ENCODE data around the gene TRIM67. TPM values are rescaled to one million over a fixed set of nuclear protein-coding genes. Genes with fewer than 3 reads are reported as not detected.

The TRIM67 gene
- total and polyA plus RNA-seq, 7 donors = under 0.01 to 0.36 (median 0.04) TPM; not detected in 1

- intact Hi-C loops (cut with DNase I) = no loop called here
- Histone ChIP-seq H3K36me3 (peaks cover 10 to 97% (median 44%) of the 10 kb centered on the region in 4 donors), H3K4me1 (no peaks in the 10 kb centered on the region), H3K4me3 (no peak overlapping the region), H3K9me3 (no peaks in the 10 kb centered on the region), H3K27me3 (no peaks in the 10 kb centered on the region), H3K27ac (no peak overlapping the region)
- 56 to 92% methylated on average over 1 of the region's 1 CpG for WGBS, 2 donors
- no peak for DNase-seq
- TF ChIP-seq POLR2AphosphoS5 (IDR thresholded peaks at IDR 0.05) = no peak
- TF ChIP-seq EP300 (IDR thresholded peaks at IDR 0.05) = no peak
- TF ChIP-seq, protein P1, sequence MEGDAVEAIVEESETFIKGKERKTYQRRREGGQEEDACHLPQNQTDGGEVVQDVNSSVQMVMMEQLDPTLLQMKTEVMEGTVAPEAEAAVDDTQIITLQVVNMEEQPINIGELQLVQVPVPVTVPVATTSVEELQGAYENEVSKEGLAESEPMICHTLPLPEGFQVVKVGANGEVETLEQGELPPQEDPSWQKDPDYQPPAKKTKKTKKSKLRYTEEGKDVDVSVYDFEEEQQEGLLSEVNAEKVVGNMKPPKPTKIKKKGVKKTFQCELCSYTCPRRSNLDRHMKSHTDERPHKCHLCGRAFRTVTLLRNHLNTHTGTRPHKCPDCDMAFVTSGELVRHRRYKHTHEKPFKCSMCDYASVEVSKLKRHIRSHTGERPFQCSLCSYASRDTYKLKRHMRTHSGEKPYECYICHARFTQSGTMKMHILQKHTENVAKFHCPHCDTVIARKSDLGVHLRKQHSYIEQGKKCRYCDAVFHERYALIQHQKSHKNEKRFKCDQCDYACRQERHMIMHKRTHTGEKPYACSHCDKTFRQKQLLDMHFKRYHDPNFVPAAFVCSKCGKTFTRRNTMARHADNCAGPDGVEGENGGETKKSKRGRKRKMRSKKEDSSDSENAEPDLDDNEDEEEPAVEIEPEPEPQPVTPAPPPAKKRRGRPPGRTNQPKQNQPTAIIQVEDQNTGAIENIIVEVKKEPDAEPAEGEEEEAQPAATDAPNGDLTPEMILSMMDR (IDR thresholded peaks at IDR 0.05) = no peak
- TF ChIP-seq POLR2A (IDR thresholded peaks at IDR 0.05) = no peak
These were observed 105.0 kb downstream of the TRIM67 start for GRCh38 chr1:231266811-231267322.

Other genes starting within 250 kb of the TRIM67 start
- 10 to 100 TPM in 3 of 4 donors, 1 to 10 TPM in 1; 7.3 to 19.7 (median 16.3) TPM for gene TTC13, start 183.2 kb upstream of the TRIM67 start, total RNA-seq
- 10 to 100 TPM in 1 of 3 donors, 1 to 10 TPM in 2; 3.0 to 13.6 (median 3.5) TPM for gene TTC13, start 183.2 kb upstream of the TRIM67 start, polyA plus RNA-seq
- 10 to 100 TPM; 19.7 to 32.1 (median 22.8) TPM for gene ARV1, start 183.0 kb upstream of the TRIM67 start, total RNA-seq
- 10 to 100 TPM; 15.5 to 30.7 (median 20.4) TPM for gene ARV1, start 183.0 kb upstream of the TRIM67 start, polyA plus RNA-seq
- 1 to 10 TPM; 2.5 to 9.9 (median 8.1) TPM for gene FAM89A, start 121.8 kb upstream of the TRIM67 start, total RNA-seq
- 1 to 10 TPM; 2.3 to 5.8 (median 3.6) TPM for gene FAM89A, start 121.8 kb upstream of the TRIM67 start, polyA plus RNA-seq
- gene GNPAT, start 79.2 kb downstream of the TRIM67 start, total RNA-seq = 10 to 100 TPM; 45.9 to 58.9 (median 50.5) TPM
- 10 to 100 TPM; 29.4 to 34.0 (median 29.9) TPM for gene GNPAT, start 79.2 kb downstream of the TRIM67 start, polyA plus RNA-seq
- 10 to 100 TPM in 3 of 4 donors, 1 to 10 TPM in 1; 9.5 to 11.7 (median 11.3) TPM for gene EXOC8, start 175.8 kb downstream of the TRIM67 start, total RNA-seq
- gene EXOC8, start 175.8 kb downstream of the TRIM67 start, polyA plus RNA-seq = 1 to 10 TPM; 3.0 to 6.6 (median 3.9) TPM
- 10 to 100 TPM; 10.5 to 16.1 (median 13.2) TPM for gene SPRTN, start 176.2 kb downstream of the TRIM67 start, total RNA-seq
- gene SPRTN, start 176.2 kb downstream of the TRIM67 start, polyA plus RNA-seq = 1 to 10 TPM; 5.2 to 6.0 (median 5.3) TPM